KMS-11 (cell line): ENCODE measurements around the gene STXBP6.

ENCODE experiments used
- H2AFZ ChIP-seq: fragments of 200-600 bp; sonication (generic); 2 replicates; pipeline ENCODE4 v1.6.1; 2016; ENCODE audit warnings: antibody characterized with exemption, mixed run types, low read depth
- H3K27ac ChIP-seq: fragments of 200-600 bp; sonication (generic); 2 replicates; pipeline ENCODE4 v1.6.1; 2016; ENCODE audit warnings: mild to moderate bottlenecking, mixed run types
- H3K27me3 ChIP-seq: fragments of 200-600 bp; sonication (generic); 2 replicates; pipeline ENCODE4 v1.6.1; 2017; ENCODE audit warnings: mild to moderate bottlenecking, low read depth, mixed run types, moderate library complexity; ENCODE audit not compliant: insufficient read depth
- H3K36me3 ChIP-seq: fragments of 200-600 bp; sonication (generic); 2 replicates; pipeline ENCODE4 v1.6.1; 2017; ENCODE audit warnings: mild to moderate bottlenecking, mixed run types; ENCODE audit not compliant: insufficient read depth
- H3K4me1 ChIP-seq: fragments of 200-600 bp; sonication (generic); 2 replicates; pipeline ENCODE4 v1.6.1; 2016; ENCODE audit warnings: mild to moderate bottlenecking, low read depth, mixed run types; ENCODE audit not compliant: poor library complexity, severe bottlenecking
- H3K4me2 ChIP-seq: fragments of 200-600 bp; sonication (generic); 2 replicates; pipeline ENCODE4 v1.7.0; 2016; ENCODE audit warnings: mild to moderate bottlenecking, mixed run types
- H3K4me3 ChIP-seq: fragments of 200-600 bp; sonication (generic); IDR thresholded peaks from 2 replicates; pipeline ENCODE4 v1.6.1; 2017; ENCODE audit warnings: low read depth, low read length, mixed read lengths; ENCODE audit not compliant: insufficient read depth
- H3K79me2 ChIP-seq: fragments of 200-600 bp; sonication (generic); 2 replicates; pipeline ENCODE4 v1.6.1; 2016; ENCODE audit warnings: low read depth, mixed run types; ENCODE audit not compliant: insufficient read depth
- H3K9ac ChIP-seq: fragments of 200-600 bp; sonication (generic); 2 replicates; pipeline ENCODE4 v1.6.1; 2016; ENCODE audit warnings: mild to moderate bottlenecking, mixed run types
- H4K20me1 ChIP-seq: fragments of 200-600 bp; sonication (generic); 2 replicates; pipeline ENCODE4 v1.6.1; 2016; ENCODE audit warnings: mild to moderate bottlenecking, mixed run types; ENCODE audit not compliant: insufficient read depth
- CTCF ChIP-seq: fragments of 200-600 bp; sonication (generic); conservative IDR thresholded peaks from 2 replicates; pipeline ENCODE4 v1.6.1; 2017; ENCODE audit warnings: low read depth, mild to moderate bottlenecking, antibody characterized with exemption, low read length, moderate library complexity, mixed read lengths

Gene STXBP6

GRCh38 chr14:24863968-24864684 lies 185.8 kb downstream of the STXBP6 start:
- Histone ChIP-seq H3K36me3 (no peaks in the 10 kb centered on the region), H4K20me1 (no peaks in the 10 kb centered on the region), H3K27me3 (no peaks in the 10 kb centered on the region), H2AFZ (no peak overlapping the region), H3K4me2 (no peak overlapping the region), H3K79me2 (no peaks in the 10 kb centered on the region), H3K9ac (no peak overlapping the region), H3K4me3 (no peak overlapping the region), H3K27ac (no peak overlapping the region), H3K4me1 (no peaks in the 10 kb centered on the region)
- TF ChIP-seq CTCF = no peak

- no peaks in the 10 kb centered on the region for H3K79me2 ChIP-seq
- H4K20me1 ChIP-seq = no peaks in the 10 kb centered on the region
- H3K9ac ChIP-seq = no peak overlapping the region
- no peak overlapping the region for H2AFZ ChIP-seq
- no peak overlapping the region for H3K4me3 ChIP-seq
- H3K4me1 ChIP-seq = no peaks in the 10 kb centered on the region
- no peaks in the 10 kb centered on the region for H3K27me3 ChIP-seq
- H3K27ac ChIP-seq = no peak overlapping the region
- no peak for TF ChIP-seq CTCF
- no peak overlapping the region for H3K4me2 ChIP-seq
- no peaks in the 10 kb centered on the region for H3K36me3 ChIP-seq
Observed at GRCh38 chr14:24861083-24861630, 188.8 kb downstream of the STXBP6 start.

GRCh38 chr14:24859559-24859958 lies 190.4 kb downstream of the STXBP6 start:
- no peak overlapping the region for H2AFZ ChIP-seq
- no peaks in the 10 kb centered on the region for H3K36me3 ChIP-seq
- no peak overlapping the region for H3K4me3 ChIP-seq
- H3K4me1 ChIP-seq = no peaks in the 10 kb centered on the region
- H3K27ac ChIP-seq = no peak overlapping the region
- H3K4me2 ChIP-seq = no peak overlapping the region
- no peaks in the 10 kb centered on the region for H3K27me3 ChIP-seq
- no peak for TF ChIP-seq CTCF
- no peaks in the 10 kb centered on the region for H3K79me2 ChIP-seq
- no peaks in the 10 kb centered on the region for H4K20me1 ChIP-seq
- no peak overlapping the region for H3K9ac ChIP-seq

GRCh38 chr14:24858684-24859083 lies 191.3 kb downstream of the STXBP6 start:
- Histone ChIP-seq H3K9ac (no peak overlapping the region), H3K79me2 (no peaks in the 10 kb centered on the region), H4K20me1 (no peaks in the 10 kb centered on the region), H3K4me3 (no peak overlapping the region), H3K27ac (no peak overlapping the region), H2AFZ (no peak overlapping the region), H3K36me3 (no peaks in the 10 kb centered on the region), H3K4me2 (no peak overlapping the region), H3K4me1 (no peaks in the 10 kb centered on the region), H3K27me3 (no peaks in the 10 kb centered on the region)
- TF ChIP-seq CTCF = no peak
